H9 (cell line): ENCODE measurements around the gene TTC24. TPM values are rescaled to one million over a fixed set of nuclear protein-coding genes. Genes with fewer than 3 reads are reported as not detected.
"Not testable (repeated sequence)": the region's sequence is repeated elsewhere in the genome, so short reads cannot be mapped to it uniquely, and the experiment has no call there.

Source experiments
- DNase-seq: peaks from one replicate; pipeline ENCODE4 v3.0.0-alpha.2; 2017
- H2AFZ ChIP-seq: one replicate; pipeline ENCODE4 v1.6.1; 2013; ENCODE audit warnings: mild to moderate bottlenecking, low read length, control low read depth, moderate library complexity
- H2AK5ac ChIP-seq: 2 replicates; pipeline ENCODE4 v1.6.1; 2013; ENCODE audit warnings: low read length, control low read depth, mixed read lengths; ENCODE audit not compliant: insufficient read length
- H2BK120ac ChIP-seq: one replicate; pipeline ENCODE4 v1.6.1; 2013; ENCODE audit warnings: low read depth, mild to moderate bottlenecking, low read length, control low read depth, inconsistent platforms; ENCODE audit not compliant: poor library complexity, severe bottlenecking
- H2BK12ac ChIP-seq: 2 replicates; pipeline ENCODE4 v1.6.1; 2013; ENCODE audit warnings: low read length, control low read depth, mixed read lengths, low read depth; ENCODE audit not compliant: insufficient read length
- H2BK15ac ChIP-seq: 2 replicates; pipeline ENCODE4 v1.6.1; 2013; ENCODE audit warnings: low read depth, low read length, control low read depth
- H2BK20ac ChIP-seq: one replicate; pipeline ENCODE4 v1.6.1; 2013; ENCODE audit warnings: low read depth, mild to moderate bottlenecking, low read length, control low read depth, inconsistent platforms; ENCODE audit not compliant: poor library complexity, severe bottlenecking
- H2BK5ac ChIP-seq: 2 replicates; pipeline ENCODE4 v1.6.1; 2013; ENCODE audit warnings: low read length, control low read depth, mixed read lengths; ENCODE audit not compliant: insufficient read length
- H3K14ac ChIP-seq: 2 replicates; pipeline ENCODE4 v1.6.1; 2013; ENCODE audit warnings: low read length, control low read depth; ENCODE audit not compliant: insufficient read depth
- H3K18ac ChIP-seq: 2 replicates; pipeline ENCODE4 v1.6.1; 2013; ENCODE audit warnings: low read depth, mild to moderate bottlenecking, mixed read lengths, low read length, control low read depth; ENCODE audit not compliant: insufficient read length
- H3K23ac ChIP-seq: 2 replicates; pipeline ENCODE4 v1.6.1; 2013; ENCODE audit warnings: low read length, control low read depth, mixed read lengths, low read depth; ENCODE audit not compliant: insufficient read length
- H3K23me2 ChIP-seq: 2 replicates; pipeline ENCODE4 v1.6.1; 2013; ENCODE audit warnings: low read depth, mild to moderate bottlenecking, mixed read lengths, low read length, control low read depth; ENCODE audit not compliant: insufficient read length, poor library complexity, severe bottlenecking
- H3K27ac ChIP-seq: 2 replicates; pipeline ENCODE4 v1.5.1; 2013; ENCODE audit warnings: low read length, control low read depth, mixed read lengths, low read depth; ENCODE audit not compliant: insufficient read length
- H3K27me3 ChIP-seq: 2 replicates; pipeline ENCODE4 v1.6.1; 2013; ENCODE audit warnings: low read length, control low read depth, inconsistent platforms; ENCODE audit not compliant: insufficient read depth
- H3K4ac ChIP-seq: 2 replicates; pipeline ENCODE4 v1.6.1; 2013; ENCODE audit warnings: low read depth, mild to moderate bottlenecking, control low read depth, inconsistent platforms, low read length, moderate library complexity
- H3K4me1 ChIP-seq: 2 replicates; pipeline ENCODE4 v1.6.1; 2013; ENCODE audit warnings: low read length, control low read depth, inconsistent platforms; ENCODE audit not compliant: insufficient read depth
- H3K4me2 ChIP-seq: 2 replicates; pipeline ENCODE4 v1.6.1; 2013; ENCODE audit warnings: low read length, control low read depth, mixed read lengths; ENCODE audit not compliant: insufficient read length, insufficient read depth
- H3K56ac ChIP-seq: 2 replicates; pipeline ENCODE4 v1.6.1; 2013; ENCODE audit warnings: low read depth, mild to moderate bottlenecking, mixed read lengths, low read length, control low read depth; ENCODE audit not compliant: insufficient read length
- H3K79me1 ChIP-seq: 2 replicates; pipeline ENCODE4 v1.6.1; 2013; ENCODE audit warnings: low read depth, mild to moderate bottlenecking, moderate library complexity, low read length, control low read depth, inconsistent platforms; ENCODE audit not compliant: insufficient read depth, poor library complexity, severe bottlenecking
- H3K79me2 ChIP-seq: 2 replicates; pipeline ENCODE4 v1.6.1; 2013; ENCODE audit warnings: low read length, control low read depth, inconsistent platforms; ENCODE audit not compliant: insufficient read depth
- H3K9ac ChIP-seq: 2 replicates; pipeline ENCODE4 v1.6.1; 2013; ENCODE audit warnings: low read length, control low read depth, mixed read lengths; ENCODE audit not compliant: insufficient read length; ENCODE audit errors: extremely low read depth
- H3K9me3 ChIP-seq: one replicate; pipeline ENCODE4 v1.6.1; 2013; ENCODE audit warnings: low read depth, low read length, inconsistent platforms; ENCODE audit not compliant: control insufficient read depth
- H3T11ph ChIP-seq: one replicate; pipeline ENCODE4 v1.6.1; 2013; ENCODE audit warnings: mild to moderate bottlenecking, low read length, control low read depth, inconsistent platforms
- H4K20me1 ChIP-seq: one replicate; pipeline ENCODE4 v1.6.1; 2013; ENCODE audit not compliant: control insufficient read depth, insufficient read length, insufficient read depth
- H4K5ac ChIP-seq: 2 replicates; pipeline ENCODE4 v1.6.1; 2013; ENCODE audit warnings: low read depth, mild to moderate bottlenecking, mixed read lengths, low read length, control low read depth; ENCODE audit not compliant: insufficient read length
- H4K8ac ChIP-seq: replicated peaks from 2 replicates; pipeline ENCODE4 v1.6.1; 2013; ENCODE audit warnings: low read length, control low read depth, mixed read lengths, low read depth; ENCODE audit not compliant: insufficient read length
- H4K91ac ChIP-seq: 2 replicates; pipeline ENCODE4 v1.6.1; 2013; ENCODE audit warnings: low read depth, mild to moderate bottlenecking, moderate library complexity, mixed read lengths, low read length, control low read depth; ENCODE audit not compliant: insufficient read length
- H3K27ac Mint-ChIP-seq, 3 experiments: 2 replicates in 2 of 3; 3 replicates in 1 of 3; pipeline ENCODE4 v1.8.0; 2020 to 2021; ENCODE audit warnings: mixed read lengths in 3 of 3, mild to moderate bottlenecking in 1 of 3, moderate library complexity in 1 of 3
- H3K27me3 Mint-ChIP-seq: 2 replicates; pipeline ENCODE4 v1.8.0; 2021; ENCODE audit warnings: low read depth, mild to moderate bottlenecking, moderate library complexity, mixed read lengths
- H3K36me3 Mint-ChIP-seq, 3 experiments: 2 replicates in 2 of 3; 3 replicates in 1 of 3; pipeline ENCODE4 v1.8.0; 2020 to 2021; ENCODE audit warnings: low read depth in 3 of 3, mixed read lengths in 3 of 3; ENCODE audit not compliant: insufficient read depth in 1 of 3
- H3K4me1 Mint-ChIP-seq, 2 experiments: 2 replicates each; pipeline ENCODE4 v1.8.0; 2020; ENCODE audit warnings: mixed read lengths in 2 of 2
- H3K4me3 Mint-ChIP-seq, 2 experiments: 2 replicates in 1 of 2; 3 replicates in 1 of 2; pipeline ENCODE4 v1.8.0; 2020 to 2021; ENCODE audit warnings: mild to moderate bottlenecking in 2 of 2, mixed read lengths in 2 of 2, moderate library complexity in 1 of 2
- H3K9me3 Mint-ChIP-seq, 2 experiments: 2 replicates in 1 of 2; 3 replicates in 1 of 2; pipeline ENCODE4 v1.8.0; 2020; ENCODE audit warnings: mild to moderate bottlenecking in 2 of 2, mixed read lengths in 2 of 2, moderate library complexity in 1 of 2
- WGBS: extraction: QIAGEN DNeasy Blood & Tissue Kit; methylation state at CpG from one replicate; pipeline ENCODE4 v1.1.7; 2013; ENCODE audit warnings: missing lambda C conversion rate, low lambda C conversion rate, mixed read lengths; ENCODE audit not compliant: insufficient read length; ENCODE audit errors: extremely low coverage; 5-methylcytosine and 5-hydroxymethylcytosine counted together
- total RNA-seq: library from RNA; stranded (reverse); gene quantifications from 2 replicates; pipeline ENCODE4 v1.2.1, GENCODE V29; 2021
- TF ChIP-seq, protein P1 (sequence below): fragments of 200-600 bp; sonication (generic); conservative IDR thresholded peaks from 3 replicates; pipeline ENCODE4 v1.8.0; 2021; ENCODE audit warnings: antibody characterized with exemption, mild to moderate bottlenecking

TTC24 gene
- total RNA-seq, 1 experiment from 2014 or later = 0.26 TPM

DNA sequence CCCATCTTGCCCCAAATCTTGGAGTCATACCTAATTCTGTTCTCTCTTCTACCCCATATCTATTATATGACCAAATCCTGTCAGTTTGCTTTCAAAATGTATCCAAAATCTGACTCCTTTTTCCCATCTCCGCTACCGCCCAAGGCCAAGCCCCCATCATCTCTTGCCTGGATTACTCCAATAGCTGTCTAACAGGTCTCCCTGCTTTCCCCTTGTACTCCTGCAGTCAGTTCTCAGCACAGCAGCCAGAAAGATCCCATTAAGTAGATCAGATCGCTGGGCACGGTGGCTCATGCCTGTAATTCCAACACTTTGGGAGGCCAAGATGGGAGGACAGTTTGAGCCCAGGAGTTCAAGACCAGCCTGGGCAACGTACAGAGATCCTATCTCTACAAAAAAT lies 27.0 kb upstream of the TTC24 start:
- WGBS = no CpG with 5 or more reads among the region's 5 CpGs
- Histone ChIP-seq H2BK120ac (no peak overlapping the region), H3K27me3 (no peaks in the 10 kb centered on the region), H4K20me1 (no peaks in the 10 kb centered on the region), H2AFZ (no peak overlapping the region), H4K5ac (no peak overlapping the region), H3T11ph (no peak overlapping the region), H3K4me1 (no peaks in the 10 kb centered on the region), H3K4ac (no peak overlapping the region), H2BK15ac (no peak overlapping the region), H3K79me1 (no peaks in the 10 kb centered on the region), H3K14ac (no peak overlapping the region), H3K9ac (no peak overlapping the region), H3K79me2 (no peaks in the 10 kb centered on the region), H4K91ac (no peak overlapping the region), H4K8ac (no peak overlapping the region), H2BK5ac (no peak overlapping the region), H3K27ac (no peak overlapping the region), H3K18ac (no peak overlapping the region), H3K9me3 (no peaks in the 10 kb centered on the region), H3K4me2 (no peak overlapping the region), H2BK20ac (no peak overlapping the region), H2AK5ac (no peak overlapping the region), H3K23me2 (no peaks in the 10 kb centered on the region), H3K23ac (no peak overlapping the region), H3K56ac (no peak overlapping the region), H2BK12ac (no peak overlapping the region)
- Mint-ChIP-seq H3K4me1 (no peaks in the 10 kb centered on the region), H3K27me3 (no peaks in the 10 kb centered on the region), H3K36me3 (peaks cover 10 to 60% (median 45%) of the 10 kb centered on the region in 3 experiments), H3K4me3 (no peak overlapping the region; a peak in 1 of 5 replicates), H3K9me3 (no peaks in the 10 kb centered on the region), H3K27ac (no peak overlapping the region; a peak in 1 of 7 replicates)
- DNase-seq = no peak
- TF ChIP-seq, protein P1, sequence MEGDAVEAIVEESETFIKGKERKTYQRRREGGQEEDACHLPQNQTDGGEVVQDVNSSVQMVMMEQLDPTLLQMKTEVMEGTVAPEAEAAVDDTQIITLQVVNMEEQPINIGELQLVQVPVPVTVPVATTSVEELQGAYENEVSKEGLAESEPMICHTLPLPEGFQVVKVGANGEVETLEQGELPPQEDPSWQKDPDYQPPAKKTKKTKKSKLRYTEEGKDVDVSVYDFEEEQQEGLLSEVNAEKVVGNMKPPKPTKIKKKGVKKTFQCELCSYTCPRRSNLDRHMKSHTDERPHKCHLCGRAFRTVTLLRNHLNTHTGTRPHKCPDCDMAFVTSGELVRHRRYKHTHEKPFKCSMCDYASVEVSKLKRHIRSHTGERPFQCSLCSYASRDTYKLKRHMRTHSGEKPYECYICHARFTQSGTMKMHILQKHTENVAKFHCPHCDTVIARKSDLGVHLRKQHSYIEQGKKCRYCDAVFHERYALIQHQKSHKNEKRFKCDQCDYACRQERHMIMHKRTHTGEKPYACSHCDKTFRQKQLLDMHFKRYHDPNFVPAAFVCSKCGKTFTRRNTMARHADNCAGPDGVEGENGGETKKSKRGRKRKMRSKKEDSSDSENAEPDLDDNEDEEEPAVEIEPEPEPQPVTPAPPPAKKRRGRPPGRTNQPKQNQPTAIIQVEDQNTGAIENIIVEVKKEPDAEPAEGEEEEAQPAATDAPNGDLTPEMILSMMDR = no peak

- not testable (repeated sequence) for H3K4me1 ChIP-seq, H3K79me2 ChIP-seq, H3K9me3 ChIP-seq, H3K4me1 Mint-ChIP-seq, H3K79me1 ChIP-seq, H2BK12ac ChIP-seq, H2BK15ac ChIP-seq, H4K91ac ChIP-seq, H3K14ac ChIP-seq, H3K18ac ChIP-seq, H3K27me3 ChIP-seq, H3T11ph ChIP-seq, DNase-seq, H3K27me3 Mint-ChIP-seq, H4K5ac ChIP-seq, H4K20me1 ChIP-seq, H3K4me3 Mint-ChIP-seq, H2BK5ac ChIP-seq, H3K56ac ChIP-seq, H2AK5ac ChIP-seq, H4K8ac ChIP-seq, H3K4ac ChIP-seq, H2BK20ac ChIP-seq, H3K9ac ChIP-seq, H3K27ac ChIP-seq, H3K4me2 ChIP-seq, H3K23ac ChIP-seq, H3K9me3 Mint-ChIP-seq, H3K23me2 ChIP-seq, H2BK120ac ChIP-seq, H2AFZ ChIP-seq
- peaks cover 8 to 57% (median 41%) of the 10 kb centered on the region in 3 experiments; a peak in 6 of 7 replicates for H3K36me3 Mint-ChIP-seq
- peak overlapping the region in 1 of 3 experiments; percentile 42; a peak in 1 of 7 replicates for H3K27ac Mint-ChIP-seq
- no CpG with 5 or more reads among the region's 4 CpGs for WGBS
Measured at GRCh38 chr1:156552937-156553336, 26.6 kb upstream of the TTC24 start.
